Ishikawa (cell line): ENCODE results near the gene LCA5L.

Source experiments
- CEBPB ChIP-seq: IDR thresholded peaks from 2 replicates; pipeline ENCODE4 v1.6.1; 2012
- CREB1 ChIP-seq: IDR thresholded peaks from 2 replicates; pipeline ENCODE4 v1.6.1; 2012; ENCODE audit warnings: low read depth
- EGR1 ChIP-seq: IDR thresholded peaks from 2 replicates; pipeline ENCODE4 v1.6.1; 2012
- EP300 ChIP-seq: IDR thresholded peaks from 2 replicates; pipeline ENCODE4 v1.6.1; 2012; ENCODE audit warnings: borderline replicate concordance
- MAX ChIP-seq: IDR thresholded peaks from 2 replicates; pipeline ENCODE4 v1.6.1; 2012
- RAD21 ChIP-seq: IDR thresholded peaks from 2 replicates; pipeline ENCODE4 v1.6.1; 2012; ENCODE audit warnings: low read depth
- REST ChIP-seq: IDR thresholded peaks from 2 replicates; pipeline ENCODE4 v1.6.1; 2012; ENCODE audit warnings: low read depth, mild to moderate bottlenecking
- USF1 ChIP-seq: IDR thresholded peaks from 2 replicates; pipeline ENCODE4 v1.6.1; 2012
- YY1 ChIP-seq: IDR thresholded peaks from 2 replicates; pipeline ENCODE4 v1.6.1; 2012; ENCODE audit warnings: low read depth
- ZBTB7A ChIP-seq: IDR thresholded peaks from 2 replicates; pipeline ENCODE4 v1.6.1; 2012; ENCODE audit warnings: low read depth

GRCh38 chr21:39392981-39393380, 52.6 kb downstream of the LCA5L start:
- TF ChIP-seq RAD21, result no peak
- no peak for TF ChIP-seq EGR1
- TF ChIP-seq EP300, result no peak
- TF ChIP-seq USF1, result no peak
- TF ChIP-seq MAX, result no peak
- TF ChIP-seq YY1, result no peak
- no peak for TF ChIP-seq REST
- TF ChIP-seq CEBPB, result no peak
- TF ChIP-seq CREB1, result no peak
- TF ChIP-seq ZBTB7A, result no peak
